GM21390 (cell line): ENCODE results near the gene RHOT1.
A peak's percentile ranks its signal among the peaks of the same experiment; 100 is the strongest.
"Not testable (repeated sequence)": the region's sequence is repeated elsewhere in the genome, so short reads cannot be mapped to it uniquely, and the experiment has no call there.

Experiments used
- ATAC-seq: cut with Tn5 transposase; IDR thresholded peaks from one replicate; pipeline ENCODE4 v1.9.1; 2021; ENCODE audit not compliant: unreplicated experiment

Gene RHOT1

GRCh38 chr17:32123782-32124181 lies 18.5 kb upstream of the RHOT1 start:
- ATAC-seq, result no peak

DNA sequence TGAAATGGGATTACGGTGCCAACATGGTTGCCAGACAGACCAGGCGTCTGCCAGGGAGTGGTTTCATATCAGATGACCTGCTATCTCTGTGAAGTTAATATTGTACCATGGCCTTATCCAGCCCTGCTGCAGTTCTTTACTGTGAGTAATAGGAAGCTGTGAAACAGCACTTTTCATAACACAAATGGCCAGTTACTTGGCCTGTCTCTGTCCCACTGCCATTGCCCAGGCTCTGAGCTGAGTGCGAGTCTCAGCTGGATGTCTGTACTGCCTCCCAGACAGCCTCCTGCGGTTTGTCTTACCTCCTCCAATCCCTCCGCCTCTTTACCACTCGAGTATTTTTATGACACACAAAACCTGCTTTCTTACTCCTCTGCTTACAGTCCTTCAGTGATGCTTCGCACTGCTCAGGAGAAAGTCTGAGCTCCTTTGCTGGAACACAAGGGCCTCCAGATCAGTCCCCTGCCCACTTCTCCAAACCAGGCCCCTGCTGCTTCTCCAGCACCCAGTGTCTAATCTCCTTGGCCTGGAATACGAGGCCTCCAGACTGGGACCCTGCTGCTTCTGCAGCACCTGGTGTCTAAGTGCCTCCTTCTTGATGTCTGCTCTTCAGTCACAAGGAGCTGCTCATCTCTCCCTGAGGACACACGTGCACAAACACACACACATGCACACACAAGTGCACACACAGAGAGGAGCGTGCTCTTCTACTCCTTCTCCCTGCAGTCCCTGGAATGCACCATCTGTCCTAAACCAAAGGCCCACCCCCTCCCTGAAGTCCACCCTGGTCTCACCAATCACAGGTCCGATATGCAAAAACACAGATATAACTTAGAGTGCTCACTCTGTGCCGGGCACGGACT lies 17.1 kb upstream of the RHOT1 start:
- ATAC-seq, result no peak

DNA sequence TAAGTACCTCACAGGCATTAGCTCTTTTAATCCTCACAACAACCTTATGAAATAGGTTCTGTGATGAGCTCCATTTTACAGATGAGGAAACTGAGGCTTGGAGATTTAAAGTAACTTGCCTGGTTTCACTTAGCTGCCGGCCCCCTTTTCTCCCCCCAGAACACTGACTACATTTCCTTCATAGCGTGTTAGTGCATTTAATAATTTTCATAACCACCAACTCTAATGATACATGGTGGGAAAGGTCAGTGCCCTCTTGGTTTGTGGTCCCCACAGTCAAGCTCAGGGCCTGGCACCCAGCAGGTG lies 16.5 kb upstream of the RHOT1 start:
- no peak for ATAC-seq

- no peak for ATAC-seq
These were observed 16.0 kb upstream of the RHOT1 start for GRCh38 chr17:32126325-32126724.

DNA sequence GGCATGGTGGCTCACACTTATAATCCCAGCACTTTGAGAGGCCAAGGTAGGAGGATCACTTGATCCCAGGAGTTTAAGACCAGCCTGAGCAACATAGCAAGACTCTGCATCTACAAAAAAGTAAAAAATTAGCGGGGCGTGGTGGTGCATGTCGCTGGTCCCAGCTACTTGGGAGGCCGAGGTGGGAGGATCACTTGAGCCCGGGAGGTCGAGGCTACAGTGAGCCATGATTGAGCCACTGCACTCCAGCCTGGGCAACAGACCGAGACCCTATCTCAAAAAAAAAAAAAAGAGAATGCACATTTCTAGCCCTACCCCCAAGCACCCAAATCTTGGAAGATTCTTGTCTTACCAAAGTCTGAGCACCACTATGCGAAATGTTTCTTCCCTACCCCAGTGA lies 15.6 kb upstream of the RHOT1 start:
- no peak for ATAC-seq

- peak; percentile 94 for ATAC-seq
These were observed 15.0 kb upstream of the RHOT1 start for GRCh38 chr17:32127158-32127897.

DNA sequence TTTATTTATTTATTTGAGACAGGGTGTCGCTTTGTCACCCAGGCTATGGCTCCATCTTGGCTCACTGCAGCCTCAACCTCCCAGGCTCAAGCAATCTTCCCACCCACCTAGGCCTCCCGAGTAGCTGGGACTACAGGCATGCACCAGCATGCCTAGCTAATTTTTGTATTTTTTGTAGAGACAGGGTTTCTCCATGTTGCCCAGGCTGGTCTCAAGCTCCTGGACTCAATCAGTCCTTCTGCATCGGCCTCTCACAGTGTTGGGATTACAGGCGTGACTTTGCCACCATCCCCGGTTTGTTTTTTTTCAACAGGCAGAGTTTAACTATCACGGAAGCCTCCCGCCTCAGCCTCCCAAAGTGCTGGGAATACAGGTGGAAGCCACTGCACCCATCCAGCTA lies 13.8 kb upstream of the RHOT1 start:
- ATAC-seq, result not testable (repeated sequence)

DNA sequence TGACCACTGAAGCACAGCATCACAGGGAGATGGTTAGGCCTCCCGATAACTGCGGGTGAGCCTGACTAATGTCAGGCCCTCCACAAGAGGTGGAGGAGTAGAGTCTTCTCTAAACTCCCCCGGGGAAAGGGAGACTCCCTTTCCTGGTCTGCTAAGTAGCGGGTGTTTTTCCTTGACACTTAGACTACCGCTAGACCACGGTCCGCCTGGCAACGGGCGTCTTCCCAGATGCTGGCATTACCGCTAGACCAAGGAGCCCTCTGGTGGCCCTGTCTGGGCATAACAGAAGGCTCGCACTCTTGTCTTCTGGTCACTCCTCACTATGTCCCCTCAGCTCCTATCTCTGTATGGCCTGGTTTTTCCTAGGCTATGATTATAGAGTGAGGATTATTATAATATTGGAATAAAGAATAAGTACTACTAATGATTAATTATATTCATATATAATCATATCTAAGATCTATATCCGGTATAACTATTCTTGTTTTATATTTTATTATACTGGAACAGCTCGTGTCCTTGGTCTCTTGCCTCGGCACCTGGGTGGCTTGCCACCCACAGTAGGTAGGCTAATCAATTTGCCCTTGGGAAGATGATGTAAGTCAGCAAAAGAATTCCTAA lies 6.7 kb upstream of the RHOT1 start:
- ATAC-seq, result not testable (repeated sequence)

DNA sequence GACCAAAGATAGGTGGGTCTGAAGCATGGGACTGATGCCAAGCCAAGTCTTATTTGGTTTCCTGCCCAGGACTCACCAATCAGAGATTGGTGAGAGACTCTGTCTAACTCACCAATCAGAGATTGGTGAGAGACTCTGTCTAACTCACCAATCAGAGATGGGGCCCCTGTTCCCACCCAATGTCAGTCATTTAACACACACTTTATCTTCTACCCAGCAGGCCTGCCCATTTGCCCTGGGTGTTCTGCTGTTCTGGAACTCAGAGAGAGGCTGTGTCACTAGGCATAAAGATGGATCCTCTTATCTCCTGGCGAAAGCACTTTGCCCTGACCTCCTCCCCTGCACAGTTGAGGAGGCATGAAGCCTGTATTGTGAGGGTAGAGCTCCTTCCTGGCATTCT lies 5.4 kb upstream of the RHOT1 start:
- ATAC-seq, result no peak

- not testable (repeated sequence) for ATAC-seq
These were observed 2.8 kb upstream of the RHOT1 start for GRCh38 chr17:32139504-32139903.

GRCh38 chr17:32141258-32141657 lies 1.0 kb upstream of the RHOT1 start:
- no peak for ATAC-seq

DNA sequence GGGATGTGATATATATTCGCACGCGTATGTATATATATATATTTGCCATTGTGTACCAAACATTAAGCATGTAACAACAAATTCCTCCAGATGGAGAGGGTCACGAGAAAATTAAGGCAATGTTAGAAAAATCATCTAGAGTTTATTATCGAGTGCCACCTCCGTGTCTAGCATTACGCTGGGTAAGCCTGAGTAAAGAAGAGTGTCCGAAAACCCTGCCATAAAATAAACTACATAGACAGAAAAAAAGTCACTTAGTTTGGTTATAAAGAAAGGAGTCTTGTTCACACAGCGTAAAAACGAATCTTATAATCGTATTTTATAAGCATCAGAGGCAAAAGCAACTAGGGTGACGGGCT lies 644 bp upstream of the RHOT1 start:
- ATAC-seq, result no peak

DNA sequence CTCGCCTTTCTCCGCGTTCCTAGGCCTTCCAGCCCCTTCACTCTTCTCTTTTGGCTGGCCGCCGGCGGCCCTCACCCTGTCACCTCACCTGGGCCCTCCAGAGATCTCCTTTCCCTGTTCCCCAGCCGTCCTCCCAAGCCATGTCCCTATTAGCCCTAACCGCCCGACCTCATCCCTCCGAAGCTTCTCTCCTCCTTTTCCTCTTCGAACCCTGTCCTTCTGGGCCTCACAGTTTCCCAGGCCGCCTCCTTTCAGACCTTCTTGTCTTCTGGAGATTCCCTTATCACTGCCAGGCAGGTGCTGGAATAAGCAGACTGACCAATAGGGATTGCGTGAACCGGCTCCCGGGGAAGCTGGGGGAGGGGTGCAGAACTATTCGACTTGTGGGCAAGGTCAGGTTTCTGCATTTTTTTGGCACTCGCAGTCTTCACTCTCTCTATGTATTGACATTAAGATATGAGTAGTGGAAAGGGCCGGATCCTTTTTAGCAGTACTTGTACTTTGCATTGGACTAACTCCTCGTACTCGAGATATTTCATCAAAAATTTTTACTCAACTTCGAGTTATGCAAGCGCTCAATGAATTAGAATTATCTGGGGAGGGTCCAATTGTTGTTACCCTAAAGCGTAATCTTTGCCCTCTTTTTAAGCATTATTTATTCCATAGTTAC lies 690 bp downstream of the RHOT1 start:
- ATAC-seq, result peak; percentile 5

DNA sequence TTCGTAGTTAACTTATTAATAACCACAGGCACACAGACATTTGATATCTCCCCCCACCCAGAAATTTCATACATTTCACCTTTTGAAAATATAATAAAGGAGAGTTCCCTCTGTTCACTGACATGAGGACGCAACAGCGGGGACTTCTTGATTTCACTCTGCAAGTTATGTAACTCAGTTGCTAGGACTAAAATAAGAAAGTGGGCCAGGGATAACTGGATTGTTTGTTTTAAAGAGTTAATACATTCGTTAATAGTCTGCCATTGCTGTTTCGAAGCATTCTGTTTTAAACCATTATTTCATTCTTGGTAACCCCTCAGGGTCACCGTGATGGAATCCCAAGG lies 1.2 kb downstream of the RHOT1 start:
- no peak for ATAC-seq

- not testable (repeated sequence) for ATAC-seq
These were observed 2.1 kb downstream of the RHOT1 start for GRCh38 chr17:32144442-32144841.

DNA sequence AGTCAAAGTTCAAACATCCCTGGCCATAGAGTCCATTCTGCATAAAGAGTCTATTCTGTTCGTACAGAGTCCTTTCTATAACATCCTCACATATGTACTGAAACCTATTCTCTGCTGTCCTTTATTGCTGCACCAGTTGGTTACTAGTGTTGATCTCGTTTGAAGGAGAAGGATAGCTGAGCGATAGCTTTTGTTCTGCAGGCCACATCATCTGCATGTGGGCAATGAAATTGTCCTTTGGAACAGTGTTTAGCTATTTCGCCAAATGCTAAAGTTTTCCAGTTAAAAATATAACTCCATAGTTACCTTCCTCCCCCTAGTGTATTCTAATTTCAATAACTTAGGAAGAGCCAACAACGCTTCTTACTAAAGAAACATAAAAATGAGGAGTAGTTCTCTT lies 6.0 kb downstream of the RHOT1 start:
- no peak for ATAC-seq

GRCh38 chr17:32150358-32150757 lies 8.1 kb downstream of the RHOT1 start:
- no peak for ATAC-seq

GRCh38 chr17:32152130-32152529 lies 9.8 kb downstream of the RHOT1 start:
- ATAC-seq, result no peak

DNA sequence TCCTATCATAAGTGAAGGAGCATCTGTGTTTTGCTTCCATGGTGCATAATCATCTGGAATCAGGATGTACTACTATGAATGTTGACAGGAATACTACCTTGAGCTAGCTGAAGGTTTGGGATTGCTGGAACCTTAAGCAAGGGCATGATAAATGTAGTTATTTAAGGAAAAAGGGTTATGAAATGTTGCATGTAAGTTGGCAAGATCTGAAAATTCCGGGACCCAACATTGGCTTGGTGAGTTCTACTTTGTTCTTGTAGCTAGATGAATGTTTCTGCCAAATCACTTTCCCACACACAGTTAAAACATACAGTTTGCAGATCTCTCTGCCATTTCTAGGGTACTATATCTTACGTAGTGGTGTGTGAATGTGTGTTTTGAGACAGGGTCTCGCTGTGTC lies 13.6 kb downstream of the RHOT1 start:
- no peak for ATAC-seq

DNA sequence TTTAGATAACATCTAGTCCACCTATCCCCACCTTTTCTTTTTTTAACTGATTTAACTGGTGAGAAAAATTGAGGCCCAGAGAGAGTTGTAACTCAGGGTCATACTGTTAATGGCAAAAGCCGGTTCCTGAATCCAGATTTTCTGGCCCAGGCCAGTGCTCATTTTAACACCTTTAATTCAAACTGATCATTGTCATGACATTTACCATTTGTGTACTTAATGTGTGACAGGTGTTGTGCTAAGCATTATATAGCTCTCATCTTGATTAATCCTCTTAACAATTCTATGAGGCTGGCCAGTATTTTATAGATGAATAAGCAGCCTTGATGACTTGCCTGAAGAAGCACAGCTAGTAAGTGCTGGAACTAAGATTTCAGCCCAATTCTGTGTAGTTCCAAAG lies 14.4 kb downstream of the RHOT1 start:
- no peak for ATAC-seq

DNA sequence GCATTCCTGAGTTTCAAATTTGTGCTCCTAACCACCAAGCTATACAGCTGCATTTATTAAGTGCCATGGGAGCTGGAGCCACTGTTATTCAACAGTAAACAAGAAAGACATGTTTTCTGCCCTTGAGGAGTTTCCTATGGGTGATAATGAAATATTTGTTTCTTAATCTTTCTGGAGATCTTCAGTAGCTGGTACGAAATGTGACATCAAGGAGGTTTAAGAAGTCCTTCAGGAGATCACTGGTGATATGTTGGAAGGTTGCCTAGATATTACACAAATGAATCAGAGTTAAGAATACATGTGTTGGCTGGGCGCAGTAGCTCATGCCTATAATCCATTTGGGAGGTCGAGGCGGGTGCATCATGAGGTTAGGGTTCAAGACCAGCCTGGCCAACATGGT lies 14.9 kb downstream of the RHOT1 start:
- no peak for ATAC-seq
